ENCODE data around the gene TTC28.

TTC28 gene

GRCh38 chr22:28029956-28030355, 649.7 kb downstream of the TTC28 start:
- Histone ChIP-seq H4K91ac (ENCODE audit: low read length) (no peak overlapping the region), H3K18ac (ENCODE audit: low read depth in 1 of 2, low read length in 2 of 2) (no peak overlapping the region), H3K4me1 (ENCODE audit: control insufficient read depth, insufficient read depth, low read depth, low read length) (peaks cover 32% of the 10 kb centered on the region), H3K9me3 (ENCODE audit: control insufficient read depth, low read length) (no peaks in the 10 kb centered on the region), H3K9ac (ENCODE audit: low read length) (no peak overlapping the region), H3K14ac (ENCODE audit: low read length in 2 of 2) (no peak overlapping the region), H3K23ac (ENCODE audit: low read length in 2 of 2) (no peak overlapping the region), H2AFZ (ENCODE audit: low read depth, low read length) (no peak overlapping the region), H3K4me2 (ENCODE audit: low read length, poor library complexity, severe bottlenecking) (no peak overlapping the region), H2BK5ac (ENCODE audit: low read depth, low read length, poor library complexity, severe bottlenecking) (no peak overlapping the region), H2BK120ac (ENCODE audit: low read depth, low read length) (no peak overlapping the region), H2BK15ac (ENCODE audit: low read depth, poor library complexity, severe bottlenecking) (no peak overlapping the region), H2AK5ac (ENCODE audit: low read length, severe bottlenecking) (no peak overlapping the region), H3K27ac (ENCODE audit: low read length, poor library complexity, severe bottlenecking) (no peak overlapping the region), H3K79me1 (replicated peaks; ENCODE audit: low read length, poor library complexity, severe bottlenecking) (peaks cover 2% of the 10 kb centered on the region), H3K4ac (ENCODE audit: low read depth in 1 of 2, low read length in 2 of 2) (no peak overlapping the region), H4K8ac (ENCODE audit: low read length) (no peak overlapping the region), H3K27me3 (ENCODE audit: control insufficient read depth in 1 of 2, insufficient read depth in 1 of 2, low read length in 2 of 2) (no peaks in the 10 kb centered on the region), H3K36me3 (ENCODE audit: control insufficient read depth in 1 of 2, insufficient read depth in 2 of 2, low read depth in 1 of 2, low read length in 2 of 2) (peaks cover 26 to 28% of the 10 kb centered on the region in 2 experiments), H2BK12ac (ENCODE audit: low read length in 2 of 2) (no peak overlapping the region), H3K4me3 (ENCODE audit: insufficient read depth in 1 of 2, low read depth in 1 of 2, low read length in 2 of 2) (no peak overlapping the region)
- WGBS: 94% methylated on average over 9 of the region's 9 CpGs
- DNase-seq: no peak

GRCh38 chr22:28029201-28029948, 650.3 kb downstream of the TTC28 start:
- WGBS: 75% methylated on average over 6 of the region's 6 CpGs
- H3K36me3 ChIP-seq (ENCODE audit: control insufficient read depth in 1 of 2, insufficient read depth in 2 of 2, low read depth in 1 of 2, low read length in 2 of 2): peaks cover 28 to 33% of the 10 kb centered on the region in 2 experiments
- H2AFZ ChIP-seq (ENCODE audit: low read depth, low read length): no peak overlapping the region
- no peak overlapping the region for H3K27ac ChIP-seq (ENCODE audit: low read length, poor library complexity, severe bottlenecking)
- H2BK120ac ChIP-seq (ENCODE audit: low read depth, low read length): no peak overlapping the region
- H3K9me3 ChIP-seq (ENCODE audit: control insufficient read depth, low read length): no peaks in the 10 kb centered on the region
- H4K91ac ChIP-seq (ENCODE audit: low read length): no peak overlapping the region
- H3K4me1 ChIP-seq (ENCODE audit: control insufficient read depth, insufficient read depth, low read depth, low read length): peaks cover 27% of the 10 kb centered on the region
- no peak overlapping the region for H3K18ac ChIP-seq (ENCODE audit: low read depth in 1 of 2, low read length in 2 of 2)
- no peak overlapping the region for H2BK15ac ChIP-seq (ENCODE audit: low read depth, poor library complexity, severe bottlenecking)
- H2AK5ac ChIP-seq (ENCODE audit: low read length, severe bottlenecking): no peak overlapping the region
- no peak overlapping the region for H3K4me3 ChIP-seq (ENCODE audit: insufficient read depth in 1 of 2, low read depth in 1 of 2, low read length in 2 of 2)
- no peak overlapping the region for H3K23ac ChIP-seq (ENCODE audit: low read length in 2 of 2)
- no peak overlapping the region for H4K8ac ChIP-seq (ENCODE audit: low read length)
- H3K4me2 ChIP-seq (ENCODE audit: low read length, poor library complexity, severe bottlenecking): no peak overlapping the region
- H3K27me3 ChIP-seq (ENCODE audit: control insufficient read depth in 1 of 2, insufficient read depth in 1 of 2, low read length in 2 of 2): no peaks in the 10 kb centered on the region
- H3K4ac ChIP-seq (ENCODE audit: low read depth in 1 of 2, low read length in 2 of 2): no peak overlapping the region
- H3K14ac ChIP-seq (ENCODE audit: low read length in 2 of 2): peak overlapping the region in 1 of 2 experiments; percentile 9
- no peak overlapping the region for H2BK5ac ChIP-seq (ENCODE audit: low read depth, low read length, poor library complexity, severe bottlenecking)
- no peak overlapping the region for H2BK12ac ChIP-seq (ENCODE audit: low read length in 2 of 2)
- DNase-seq: peak; percentile 35
- no peak overlapping the region for H3K9ac ChIP-seq (ENCODE audit: low read length)
- H3K79me1 ChIP-seq (replicated peaks; ENCODE audit: low read length, poor library complexity, severe bottlenecking): peaks cover 4% of the 10 kb centered on the region

GRCh38 chr22:28027453-28028448, 651.9 kb downstream of the TTC28 start:
- H2BK12ac ChIP-seq (ENCODE audit: low read length in 2 of 2): no peak overlapping the region
- no peak overlapping the region for H2AFZ ChIP-seq (ENCODE audit: low read depth, low read length)
- no peak overlapping the region for H3K18ac ChIP-seq (ENCODE audit: low read depth in 1 of 2, low read length in 2 of 2)
- H3K4ac ChIP-seq (ENCODE audit: low read depth in 1 of 2, low read length in 2 of 2): no peak overlapping the region
- DNase-seq: no peak
- H3K23ac ChIP-seq (ENCODE audit: low read length in 2 of 2): no peak overlapping the region
- H3K4me3 ChIP-seq (ENCODE audit: insufficient read depth in 1 of 2, low read depth in 1 of 2, low read length in 2 of 2): no peak overlapping the region
- 94% methylated on average over 13 of the region's 13 CpGs for WGBS
- no peak overlapping the region for H2BK5ac ChIP-seq (ENCODE audit: low read depth, low read length, poor library complexity, severe bottlenecking)
- peaks cover 32 to 40% of the 10 kb centered on the region in 2 experiments for H3K36me3 ChIP-seq (ENCODE audit: control insufficient read depth in 1 of 2, insufficient read depth in 2 of 2, low read depth in 1 of 2, low read length in 2 of 2)
- no peak overlapping the region for H2BK15ac ChIP-seq (ENCODE audit: low read depth, poor library complexity, severe bottlenecking)
- no peak overlapping the region for H3K9ac ChIP-seq (ENCODE audit: low read length)
- H3K27me3 ChIP-seq (ENCODE audit: control insufficient read depth in 1 of 2, insufficient read depth in 1 of 2, low read length in 2 of 2): peaks cover 0 to 4% of the 10 kb centered on the region in 2 experiments
- H3K9me3 ChIP-seq (ENCODE audit: control insufficient read depth, low read length): no peaks in the 10 kb centered on the region
- H2AK5ac ChIP-seq (ENCODE audit: low read length, severe bottlenecking): no peak overlapping the region
- no peak overlapping the region for H2BK120ac ChIP-seq (ENCODE audit: low read depth, low read length)
- no peak overlapping the region for H4K8ac ChIP-seq (ENCODE audit: low read length)
- peaks cover 24% of the 10 kb centered on the region for H3K4me1 ChIP-seq (ENCODE audit: control insufficient read depth, insufficient read depth, low read depth, low read length)
- H3K4me2 ChIP-seq (ENCODE audit: low read length, poor library complexity, severe bottlenecking): no peak overlapping the region
- peak overlapping the region; percentile 9 for H4K91ac ChIP-seq (ENCODE audit: low read length)
- H3K27ac ChIP-seq (ENCODE audit: low read length, poor library complexity, severe bottlenecking): no peak overlapping the region
- H3K14ac ChIP-seq (ENCODE audit: low read length in 2 of 2): no peak overlapping the region
- peaks cover 6% of the 10 kb centered on the region for H3K79me1 ChIP-seq (replicated peaks; ENCODE audit: low read length, poor library complexity, severe bottlenecking)
